Astrocyte of the cerebellum (primary cell): Measurements from ENCODE around the gene C2.

Experiments
- DNase-seq: peaks from one replicate; pipeline ENCODE4 v3.0.0-alpha.2; 2011; ENCODE audit warnings: low read depth
- H3K4me3 ChIP-seq: 2 replicates; pipeline ENCODE4 v1.5.1; 2011; ENCODE audit warnings: mild to moderate bottlenecking, low read depth, low read length, moderate library complexity
- in situ Hi-C: cut with HindIII; loops from 2 replicates; pipeline ENCODE4 v1.10.0; 2017; ENCODE audit warnings: low sequenced_read_pairs
- TF ChIP-seq, protein P1 (sequence below): IDR thresholded peaks from 2 replicates; pipeline ENCODE4 v1.5.1; 2012; ENCODE audit warnings: low read length, low read depth, moderate library complexity, mild to moderate bottlenecking; ENCODE audit errors: missing control alignments

The C2 gene

DNA sequence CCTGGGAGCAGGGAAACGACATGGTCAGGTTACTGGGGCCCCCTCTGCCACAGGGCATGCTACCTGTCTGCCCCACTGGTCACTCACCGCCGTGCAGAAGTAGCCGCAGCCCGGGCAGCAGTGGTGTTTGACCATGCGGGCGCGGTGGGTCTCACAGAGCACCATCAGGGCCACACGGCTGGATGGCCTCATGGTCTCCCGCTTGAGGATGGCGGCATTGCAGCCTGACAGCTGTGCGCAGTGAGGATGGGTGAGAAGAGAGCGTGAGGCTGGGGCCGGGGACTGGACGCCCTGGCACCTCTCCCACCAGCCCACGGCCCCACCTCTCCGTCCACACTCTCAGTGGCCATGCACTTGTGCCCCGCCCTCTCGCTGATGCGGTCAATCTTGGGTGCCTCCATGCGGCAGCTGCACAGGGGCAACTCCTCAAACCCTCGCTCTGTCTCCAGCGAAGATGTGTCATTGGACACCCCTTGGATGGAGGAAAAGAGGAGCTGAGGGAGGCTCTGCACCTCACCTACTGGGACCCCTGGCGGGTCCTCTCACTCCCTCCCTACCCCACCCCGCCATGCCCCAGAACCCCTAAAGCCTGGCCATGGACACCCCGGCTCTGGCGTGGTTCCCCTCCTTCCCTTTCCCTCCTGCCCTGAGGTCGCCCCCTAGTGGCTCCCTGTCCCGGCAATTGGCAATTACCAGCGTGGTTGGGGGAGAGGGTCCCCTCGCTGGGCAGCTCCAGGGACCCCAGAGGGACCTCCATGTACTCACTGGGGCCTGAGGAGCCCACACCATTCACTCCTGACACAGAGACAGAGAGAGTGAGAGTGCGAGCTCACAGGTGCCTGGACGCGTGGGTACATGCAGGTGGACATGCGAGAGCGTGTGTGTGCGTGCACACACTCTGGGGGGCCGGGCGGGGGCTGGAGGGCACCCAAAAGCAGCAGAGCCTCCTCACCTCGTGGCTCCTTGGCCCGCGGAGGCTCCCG is 39.0 kb upstream of the C2 start:
- TF ChIP-seq, protein P1, sequence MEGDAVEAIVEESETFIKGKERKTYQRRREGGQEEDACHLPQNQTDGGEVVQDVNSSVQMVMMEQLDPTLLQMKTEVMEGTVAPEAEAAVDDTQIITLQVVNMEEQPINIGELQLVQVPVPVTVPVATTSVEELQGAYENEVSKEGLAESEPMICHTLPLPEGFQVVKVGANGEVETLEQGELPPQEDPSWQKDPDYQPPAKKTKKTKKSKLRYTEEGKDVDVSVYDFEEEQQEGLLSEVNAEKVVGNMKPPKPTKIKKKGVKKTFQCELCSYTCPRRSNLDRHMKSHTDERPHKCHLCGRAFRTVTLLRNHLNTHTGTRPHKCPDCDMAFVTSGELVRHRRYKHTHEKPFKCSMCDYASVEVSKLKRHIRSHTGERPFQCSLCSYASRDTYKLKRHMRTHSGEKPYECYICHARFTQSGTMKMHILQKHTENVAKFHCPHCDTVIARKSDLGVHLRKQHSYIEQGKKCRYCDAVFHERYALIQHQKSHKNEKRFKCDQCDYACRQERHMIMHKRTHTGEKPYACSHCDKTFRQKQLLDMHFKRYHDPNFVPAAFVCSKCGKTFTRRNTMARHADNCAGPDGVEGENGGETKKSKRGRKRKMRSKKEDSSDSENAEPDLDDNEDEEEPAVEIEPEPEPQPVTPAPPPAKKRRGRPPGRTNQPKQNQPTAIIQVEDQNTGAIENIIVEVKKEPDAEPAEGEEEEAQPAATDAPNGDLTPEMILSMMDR = peak; percentile 78
- in situ Hi-C loops = no loop called here
- DNase-seq = no peak
- no peak overlapping the region for H3K4me3 ChIP-seq

- TF ChIP-seq, protein P1 = no peak
These were observed 38.1 kb upstream of the C2 start for GRCh38 chr6:31889331-31889972.

GRCh38 chr6:31892821-31893220 is 34.7 kb upstream of the C2 start:
- in situ Hi-C loops = no loop called here
- H3K4me3 ChIP-seq = no peak overlapping the region
- no peak for DNase-seq
- TF ChIP-seq, protein P1 = no peak

More at GRCh38 chr6:31889331-31889972, 38.1 kb upstream of the C2 start:
- DNase-seq = no peak
- in situ Hi-C loops = no loop called here
- no peak overlapping the region for H3K4me3 ChIP-seq

DNA sequence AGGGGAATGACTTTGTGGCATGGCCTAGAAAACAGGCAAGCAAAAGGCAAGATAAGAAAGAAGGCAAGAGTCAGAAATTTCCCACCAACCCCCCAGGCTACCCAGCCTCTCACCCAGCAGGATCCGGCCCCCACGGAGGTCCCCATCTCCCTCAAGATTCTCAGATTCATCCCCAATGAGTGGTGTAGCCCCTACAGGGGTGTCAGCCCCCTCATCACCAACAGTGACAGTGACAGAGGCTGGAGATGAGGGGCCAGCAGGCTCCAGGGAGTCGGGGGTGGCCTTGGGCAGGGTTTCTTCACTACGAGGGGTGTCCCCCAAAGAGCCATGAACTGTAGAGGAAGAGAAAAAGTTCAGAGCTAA is 31.0 kb upstream of the C2 start:
- TF ChIP-seq, protein P1 = no peak
- in situ Hi-C loops = no loop called here
- peak overlapping the region; percentile 92 for H3K4me3 ChIP-seq
- no peak for DNase-seq

DNA sequence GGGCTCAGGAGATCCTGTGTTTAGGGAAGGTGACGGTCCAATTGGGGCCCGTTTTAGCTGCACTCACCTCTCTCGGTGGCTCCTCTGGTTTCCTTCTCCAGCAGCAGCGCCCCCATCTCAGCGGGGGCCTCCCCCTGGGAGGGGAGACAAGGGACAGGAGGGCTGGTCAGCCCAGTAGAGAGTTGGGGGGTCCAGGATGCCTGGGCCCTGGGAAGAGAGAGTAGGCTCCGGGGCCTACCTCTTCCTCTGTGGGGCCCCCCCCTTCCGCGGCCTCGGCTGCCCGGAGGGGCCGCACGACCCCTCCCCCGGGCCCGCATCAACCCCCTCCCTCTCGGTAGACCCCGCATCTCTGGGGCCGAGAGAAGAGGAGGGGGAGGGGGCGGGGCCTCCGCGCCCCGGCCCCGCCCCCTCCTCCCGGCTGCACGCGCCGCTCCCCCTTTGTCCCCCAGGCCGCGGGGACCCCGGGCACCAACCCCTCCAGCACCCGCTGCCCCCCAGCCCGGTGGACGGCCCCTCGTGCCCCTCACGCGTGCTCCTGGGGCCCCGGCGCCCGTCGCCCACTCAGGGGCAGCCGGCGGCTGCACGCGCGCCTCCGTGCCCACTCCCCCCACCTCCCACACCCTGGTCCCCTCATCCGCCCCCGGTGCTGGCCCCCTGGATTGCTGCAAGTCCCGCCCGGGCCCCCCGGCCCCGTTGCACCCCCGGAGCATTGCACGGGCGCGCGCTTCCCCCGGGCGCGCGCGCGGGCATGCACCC is 30.5 kb upstream of the C2 start:
- no peak for DNase-seq
- in situ Hi-C loops = no loop called here

More for the DNA sequence above, 30.5 kb upstream of the C2 start:
- peak overlapping the region; percentile 92 for H3K4me3 ChIP-seq
- TF ChIP-seq, protein P1 = no peak
